ENCODE measurements around the gene E2F3.

E2F3 gene

DNA sequence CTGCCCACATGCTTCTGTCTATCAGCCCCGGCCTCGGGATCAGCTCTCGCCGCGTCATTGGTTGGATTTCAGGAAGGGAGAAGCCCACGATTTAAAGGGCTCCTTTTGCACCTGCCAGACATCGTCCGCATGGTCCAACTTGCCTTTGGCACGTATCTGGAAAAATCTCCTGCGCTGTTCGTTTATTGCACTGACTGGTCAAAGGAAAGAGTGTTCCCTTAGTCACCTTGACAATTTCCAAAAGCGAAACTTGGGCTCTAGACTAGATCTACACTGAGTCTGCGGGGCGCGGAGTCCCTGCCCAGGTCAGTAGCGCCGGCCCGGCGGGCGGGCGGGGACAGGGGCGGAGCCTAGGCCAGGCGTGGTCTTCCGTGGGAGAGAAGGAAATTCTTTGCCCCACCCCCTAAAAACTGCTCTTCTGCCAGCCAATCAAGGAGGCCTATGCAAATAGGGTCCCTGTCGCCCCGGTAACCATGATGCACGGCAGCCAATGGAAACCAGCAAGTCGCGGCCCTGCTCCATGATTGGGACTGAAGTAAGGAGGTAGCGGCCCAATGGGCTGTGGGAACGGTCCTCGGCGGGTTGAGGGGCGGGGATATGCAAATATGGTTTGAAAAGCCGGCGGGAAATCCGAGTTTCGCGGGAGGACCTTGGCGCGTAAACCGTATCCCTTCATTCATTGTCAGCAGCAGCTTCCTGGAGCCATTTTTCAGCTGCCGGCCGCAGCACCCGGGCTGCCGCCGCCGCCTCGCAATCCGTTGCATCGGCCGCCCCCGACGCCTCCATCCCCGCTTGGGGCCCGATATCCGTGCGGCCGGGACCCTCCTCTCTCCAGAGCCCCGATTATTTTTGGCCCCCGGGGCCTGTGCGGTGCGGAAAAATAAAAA, at the start of gene E2F3:
TSS of gene E2F3 (plus strand) at position 675 of the 887 bp plus-strand sequence. CDS start 354 bp downstream, outside the sequence.
- in situ Hi-C loops (cut with HindIII; ENCODE audit: low pct_ligation_motif_present, low pct_unique_long_range_greater_than_20kb, low sequenced_read_pairs): no loop called here
- DNase-seq: peak; percentile 99

DNA sequence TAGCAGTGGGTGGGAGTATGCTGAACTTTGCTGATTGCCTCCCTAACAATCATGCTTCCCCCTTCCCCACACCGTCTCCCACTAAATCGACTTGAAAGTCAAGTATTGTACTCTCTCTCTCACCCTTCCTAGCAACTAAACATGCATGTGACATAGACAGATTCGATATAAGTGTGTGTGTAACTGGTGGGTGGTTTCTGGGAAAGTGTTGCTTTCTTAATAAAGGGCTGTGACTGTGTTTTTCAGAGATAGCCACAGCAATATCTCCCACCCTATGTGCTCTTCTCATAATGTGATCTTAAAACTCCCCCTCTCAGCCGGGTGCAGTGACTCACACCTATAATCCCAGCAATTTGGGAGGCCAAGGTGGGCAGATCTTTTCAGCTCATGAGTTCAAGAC, 49.3 kb upstream of the E2F3 start:
- no peak for DNase-seq
- in situ Hi-C loops (cut with HindIII; ENCODE audit: low pct_ligation_motif_present, low pct_unique_long_range_greater_than_20kb, low sequenced_read_pairs): no loop called here

GRCh38 chr6:20353134-20353533, 48.5 kb upstream of the E2F3 start:
- in situ Hi-C loops (cut with HindIII; ENCODE audit: low pct_ligation_motif_present, low pct_unique_long_range_greater_than_20kb, low sequenced_read_pairs): no loop called here
- DNase-seq: no peak

- DNase-seq: no peak
- in situ Hi-C loops (cut with HindIII; ENCODE audit: low pct_ligation_motif_present, low pct_unique_long_range_greater_than_20kb, low sequenced_read_pairs): no loop called here
Measured at GRCh38 chr6:20354366-20354765, 47.3 kb upstream of the E2F3 start.

GRCh38 chr6:20360471-20361119, 41.1 kb upstream of the E2F3 start:
- in situ Hi-C loops (cut with HindIII; ENCODE audit: low pct_ligation_motif_present, low pct_unique_long_range_greater_than_20kb, low sequenced_read_pairs): no loop called here
- no peak for DNase-seq

GRCh38 chr6:20362623-20363022, 39.1 kb upstream of the E2F3 start:
- in situ Hi-C loops (cut with HindIII; ENCODE audit: low pct_ligation_motif_present, low pct_unique_long_range_greater_than_20kb, low sequenced_read_pairs): no loop called here
- DNase-seq: no peak

DNA sequence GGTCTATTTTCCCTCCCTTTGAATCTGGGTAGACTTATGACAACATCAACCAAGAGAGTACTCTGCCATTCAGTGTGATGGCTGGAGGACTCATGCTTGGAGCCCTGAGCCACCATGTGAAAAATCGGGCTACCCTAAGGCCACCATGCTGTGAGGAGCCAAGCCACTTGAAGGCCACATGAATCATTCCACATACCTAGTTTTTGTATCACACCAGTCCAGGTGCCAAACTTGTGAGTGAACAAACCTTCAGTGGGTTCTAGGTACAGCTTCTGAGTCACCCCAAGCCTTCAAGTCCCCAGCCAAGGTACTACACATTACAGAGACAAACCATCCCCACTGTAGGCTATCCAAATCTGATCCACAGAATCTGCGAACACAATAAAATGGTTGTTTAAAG, 37.4 kb upstream of the E2F3 start:
- DNase-seq: no peak
- in situ Hi-C loops (cut with HindIII; ENCODE audit: low pct_ligation_motif_present, low pct_unique_long_range_greater_than_20kb, low sequenced_read_pairs): no loop called here

GRCh38 chr6:20365456-20365855, 36.2 kb upstream of the E2F3 start:
- in situ Hi-C loops (cut with HindIII; ENCODE audit: low pct_ligation_motif_present, low pct_unique_long_range_greater_than_20kb, low sequenced_read_pairs): no loop called here
- no peak for DNase-seq

DNA sequence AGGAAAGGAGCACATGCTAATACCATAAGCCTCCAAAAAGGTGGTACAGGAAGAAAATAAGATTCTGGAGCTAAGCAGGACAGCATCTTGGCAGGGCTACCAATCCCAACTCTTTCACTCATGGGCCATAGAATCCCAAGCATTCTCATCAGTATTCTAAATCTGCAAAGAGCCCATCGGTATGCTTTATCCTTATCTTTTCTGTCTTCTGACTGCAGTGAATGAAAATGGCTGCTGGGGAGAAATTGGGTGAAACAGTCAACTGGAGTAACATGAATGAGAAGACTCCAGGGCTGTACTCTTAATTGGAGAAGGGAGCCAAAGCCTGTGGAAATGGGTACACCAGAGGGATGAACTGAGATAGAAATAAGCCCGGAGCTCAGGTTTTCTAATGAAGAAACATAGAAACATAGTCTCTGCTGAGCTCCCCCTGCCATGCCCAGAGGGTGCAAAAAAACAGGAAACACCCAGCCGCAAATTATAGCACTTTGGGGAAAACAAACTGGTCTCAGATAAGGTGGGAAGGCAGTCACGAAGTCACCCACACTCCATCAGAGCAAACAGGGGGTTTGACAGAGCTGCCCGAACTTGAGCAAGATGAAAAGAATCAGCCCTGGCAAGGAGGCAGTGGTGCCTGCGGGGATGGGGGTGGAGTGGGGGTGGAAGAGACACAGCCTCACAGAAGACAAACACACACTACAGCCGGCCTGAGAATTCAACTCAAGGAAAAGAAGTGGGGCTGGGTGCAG, 35.4 kb upstream of the E2F3 start:
- in situ Hi-C loops (cut with HindIII; ENCODE audit: low pct_ligation_motif_present, low pct_unique_long_range_greater_than_20kb, low sequenced_read_pairs): no loop called here
- DNase-seq: no peak

GRCh38 chr6:20367743-20368485, 33.8 kb upstream of the E2F3 start:
- in situ Hi-C loops (cut with HindIII; ENCODE audit: low pct_ligation_motif_present, low pct_unique_long_range_greater_than_20kb, low sequenced_read_pairs): no loop called here

DNA sequence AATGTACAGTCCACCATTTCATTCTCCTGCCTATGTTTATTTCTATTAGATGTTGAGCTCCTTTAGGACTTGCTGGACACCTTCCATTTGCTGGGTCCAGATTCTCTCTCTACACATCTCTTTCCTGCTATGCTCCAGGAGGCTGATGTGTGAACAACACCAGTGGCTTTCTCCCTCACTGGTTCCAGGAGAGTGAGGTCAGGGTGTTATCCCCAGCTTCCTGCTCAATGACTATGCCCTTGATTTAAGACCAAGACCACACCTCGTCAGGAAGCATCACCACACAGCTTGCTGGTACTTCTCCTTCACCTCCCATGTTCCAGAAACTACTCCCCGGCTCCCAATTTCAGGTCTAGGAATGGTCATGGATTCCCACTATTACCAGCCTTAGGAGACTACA, 31.3 kb upstream of the E2F3 start:
- in situ Hi-C loops (cut with HindIII; ENCODE audit: low pct_ligation_motif_present, low pct_unique_long_range_greater_than_20kb, low sequenced_read_pairs): no loop called here
- no peak for DNase-seq

More at GRCh38 chr6:20367743-20368485, 33.8 kb upstream of the E2F3 start:
- DNase-seq: no peak

DNA sequence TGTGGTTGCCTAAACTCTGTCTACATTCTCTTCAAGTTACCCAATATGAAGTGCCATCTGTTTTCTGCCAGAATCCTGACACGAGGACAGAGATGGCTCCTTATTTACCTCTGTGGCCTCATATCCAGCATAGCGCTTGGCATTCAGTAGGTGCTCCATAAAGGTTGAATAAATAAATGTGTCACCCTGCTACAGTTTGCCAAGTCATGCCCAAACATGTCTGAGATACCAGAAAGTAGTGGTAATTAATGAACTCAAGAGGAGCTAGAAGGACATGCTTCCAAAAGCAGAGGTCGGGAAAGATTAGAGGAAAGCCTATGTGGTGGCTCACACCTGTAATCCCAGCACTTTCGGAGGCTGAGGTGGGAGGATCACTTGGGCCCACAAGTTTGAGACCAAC, 30.9 kb upstream of the E2F3 start:
- no peak for DNase-seq
- in situ Hi-C loops (cut with HindIII; ENCODE audit: low pct_ligation_motif_present, low pct_unique_long_range_greater_than_20kb, low sequenced_read_pairs): no loop called here

- in situ Hi-C loops (cut with HindIII; ENCODE audit: low pct_ligation_motif_present, low pct_unique_long_range_greater_than_20kb, low sequenced_read_pairs): no loop called here
- no peak for DNase-seq
Measured at GRCh38 chr6:20375436-20375835, 26.2 kb upstream of the E2F3 start.

- DNase-seq: peak; percentile 57
Measured at GRCh38 chr6:20377623-20378265, 23.9 kb upstream of the E2F3 start.

DNA sequence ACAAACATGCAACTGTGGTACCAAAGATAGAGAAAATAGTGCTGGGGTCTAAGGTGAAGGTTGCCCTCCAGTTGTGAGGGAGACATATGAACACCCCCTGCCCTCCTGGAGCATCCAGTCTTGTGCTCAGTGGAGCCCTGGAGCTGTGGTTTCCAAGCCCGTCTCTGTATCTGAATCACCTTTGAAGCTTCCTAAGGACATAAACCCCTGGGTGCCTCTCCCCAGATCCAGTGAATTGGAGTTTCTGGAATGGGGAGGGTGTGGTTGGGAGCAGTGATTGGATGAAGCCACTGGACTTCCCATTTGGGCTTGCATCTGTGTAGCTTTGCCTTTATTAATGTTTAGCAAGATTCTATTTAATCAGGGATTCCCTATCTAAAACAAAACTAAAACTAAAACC, 22.4 kb upstream of the E2F3 start:
- in situ Hi-C loops (cut with HindIII; ENCODE audit: low pct_ligation_motif_present, low pct_unique_long_range_greater_than_20kb, low sequenced_read_pairs): no loop called here
- DNase-seq: no peak

More at GRCh38 chr6:20377623-20378265, 23.9 kb upstream of the E2F3 start:
- in situ Hi-C loops (cut with HindIII; ENCODE audit: low pct_ligation_motif_present, low pct_unique_long_range_greater_than_20kb, low sequenced_read_pairs): no loop called here

GRCh38 chr6:20386218-20386617, 15.5 kb upstream of the E2F3 start:
- no peak for DNase-seq
- in situ Hi-C loops (cut with HindIII; ENCODE audit: low pct_ligation_motif_present, low pct_unique_long_range_greater_than_20kb, low sequenced_read_pairs): no loop called here

DNA sequence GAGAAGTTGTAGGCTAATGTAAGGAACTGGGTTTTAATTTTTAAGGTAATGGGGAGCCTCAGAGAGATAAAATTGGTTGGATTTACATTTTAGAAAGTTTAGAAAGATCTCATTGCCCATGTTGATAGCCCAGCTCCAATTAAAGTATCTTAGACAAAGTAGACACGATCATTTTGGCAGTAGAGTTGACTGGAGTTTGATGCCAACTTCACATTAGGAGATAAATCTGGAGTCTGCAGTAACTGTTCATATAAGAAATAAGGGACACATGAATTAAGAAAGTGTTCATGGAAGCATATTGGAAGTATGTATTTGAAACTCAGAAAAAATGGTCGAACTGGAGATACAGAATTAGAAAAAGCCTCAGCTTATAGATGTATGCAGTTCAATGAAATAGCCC, 12.6 kb upstream of the E2F3 start:
- no peak for DNase-seq
- in situ Hi-C loops (cut with HindIII; ENCODE audit: low pct_ligation_motif_present, low pct_unique_long_range_greater_than_20kb, low sequenced_read_pairs): no loop called here

- in situ Hi-C loops (cut with HindIII; ENCODE audit: low pct_ligation_motif_present, low pct_unique_long_range_greater_than_20kb, low sequenced_read_pairs): no loop called here
- no peak for DNase-seq
Measured at GRCh38 chr6:20393297-20393696, 8.4 kb upstream of the E2F3 start.

Data from ACHN (cell line).